ENCODE measurements around the gene LARGE1.

LARGE1 gene

DNA sequence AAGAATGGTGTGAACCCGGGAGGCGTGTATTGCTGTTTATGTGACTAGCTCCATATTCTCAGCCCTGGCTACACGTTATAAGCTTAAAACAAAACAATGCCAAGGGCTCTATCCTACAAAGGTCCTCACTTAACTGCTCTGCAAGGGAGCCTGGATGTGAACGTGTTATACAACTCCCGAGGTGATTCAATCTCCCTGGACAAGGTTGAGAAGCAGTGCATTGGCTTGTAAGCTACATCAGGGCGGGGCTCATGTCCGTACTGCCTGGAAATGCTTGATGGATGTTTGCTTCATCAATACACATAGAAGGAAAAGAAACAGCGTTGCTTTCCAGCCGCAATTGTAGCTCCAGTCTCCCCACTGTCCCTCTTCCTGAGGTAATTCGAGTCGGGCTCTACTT is 605.2 kb downstream of the LARGE1 start:
- no peak for DNase-seq (ENCODE audit: low spot score)

DNA sequence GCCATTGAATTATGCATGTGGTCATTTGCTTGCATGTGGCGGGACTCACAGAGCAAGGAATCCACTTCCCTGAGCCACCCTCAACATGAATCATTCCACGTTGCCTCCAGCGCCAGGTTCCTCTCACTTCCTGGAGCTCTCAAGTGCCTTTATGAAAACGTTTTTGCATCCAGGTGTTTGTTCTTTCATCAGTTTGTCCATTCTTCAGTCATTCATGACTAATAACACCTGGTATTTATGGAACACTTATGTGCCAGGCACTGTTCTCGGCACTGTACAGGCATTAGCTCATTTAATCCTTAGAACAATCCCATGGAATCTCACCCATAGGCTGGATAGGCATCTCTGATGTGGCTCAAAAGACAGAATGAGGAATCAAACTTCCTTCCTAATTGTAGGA is 606.0 kb downstream of the LARGE1 start:
- DNase-seq (ENCODE audit: low spot score): no peak

DNA sequence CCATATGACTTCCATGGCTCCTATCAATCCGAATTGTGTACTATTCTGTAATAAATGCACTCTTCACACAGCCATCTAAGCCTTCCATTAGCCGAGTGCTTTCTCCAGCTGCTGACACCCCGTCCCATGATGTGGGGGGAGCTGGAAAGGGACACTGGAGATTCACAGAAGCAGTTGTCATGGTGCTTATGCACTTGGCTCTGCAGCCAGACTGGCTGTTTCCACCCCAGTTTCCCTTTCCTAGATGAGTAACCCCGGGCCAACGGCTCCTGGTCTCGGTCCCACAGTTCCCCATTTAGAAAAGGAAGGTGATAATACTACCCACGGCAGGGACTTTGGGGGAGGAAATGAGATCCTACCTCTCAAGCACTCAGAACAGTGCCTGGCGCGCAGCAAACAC is 617.2 kb downstream of the LARGE1 start:
- no peak for DNase-seq (ENCODE audit: low spot score)

DNA sequence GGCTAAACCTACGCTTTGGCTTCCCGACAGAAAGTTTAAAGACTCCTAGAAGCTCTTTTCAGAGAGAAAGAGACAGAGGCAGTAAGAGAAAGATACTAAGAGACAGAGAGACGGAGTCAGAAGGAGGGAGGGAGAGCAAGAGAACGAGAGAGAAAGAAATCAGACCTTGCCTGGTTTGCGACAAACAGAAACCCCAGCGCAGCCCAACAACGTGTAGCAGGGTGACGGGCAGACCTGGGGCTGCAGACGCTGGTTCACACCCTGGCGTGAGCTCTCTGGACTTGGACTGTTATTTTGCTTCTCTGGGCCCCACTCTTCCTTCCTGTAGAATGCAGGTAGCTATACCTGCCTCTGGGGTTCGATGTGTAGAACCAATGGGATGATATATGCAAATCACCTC is 617.7 kb downstream of the LARGE1 start:
- DNase-seq (ENCODE audit: low spot score): no peak

DNA sequence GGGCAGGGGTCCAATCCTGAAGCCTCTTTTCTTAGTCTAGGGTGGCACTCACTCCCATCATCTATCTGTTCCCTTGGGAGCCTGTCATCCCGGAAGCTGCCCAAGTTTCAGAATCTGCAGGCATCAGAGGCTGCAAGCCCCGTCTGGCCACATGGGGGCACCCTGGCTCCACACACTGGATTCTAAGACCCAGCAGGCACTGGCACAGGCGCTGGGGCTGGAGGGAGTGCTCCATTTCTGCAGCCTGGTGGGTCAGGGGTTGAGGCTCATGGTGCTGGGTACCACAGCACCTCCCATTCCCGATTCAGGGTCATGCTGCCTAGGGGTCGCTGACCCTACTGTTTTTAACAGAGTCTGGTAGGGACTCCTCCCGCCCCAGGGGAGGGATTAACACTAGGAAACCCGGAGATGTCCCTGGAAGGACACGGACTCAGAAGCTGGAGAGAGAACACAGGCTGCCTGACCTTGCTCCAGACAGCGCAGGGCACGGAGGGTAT is 618.2 kb downstream of the LARGE1 start:
- DNase-seq (ENCODE audit: low spot score): peak; percentile 81

DNA sequence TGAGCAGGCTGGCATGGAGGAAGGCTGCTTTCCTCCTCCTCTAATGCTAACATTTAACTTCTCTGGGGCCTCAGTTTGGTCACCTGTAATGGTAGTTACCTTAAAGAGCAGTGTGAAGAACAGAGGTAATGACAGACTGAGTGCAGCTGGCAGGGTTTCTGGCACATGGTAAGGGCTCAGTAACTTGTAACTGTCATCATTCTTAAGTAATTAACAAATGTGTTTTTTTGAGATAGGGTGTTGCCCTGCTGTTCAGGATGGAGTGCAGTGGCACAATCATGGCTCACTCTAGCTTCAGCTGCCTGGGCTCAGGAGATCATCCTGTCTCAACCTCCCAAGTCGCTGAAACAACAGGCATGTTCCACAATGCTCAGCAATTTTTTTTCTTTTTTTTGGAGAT is 620.1 kb downstream of the LARGE1 start:
- DNase-seq (ENCODE audit: low spot score): no peak

DNA sequence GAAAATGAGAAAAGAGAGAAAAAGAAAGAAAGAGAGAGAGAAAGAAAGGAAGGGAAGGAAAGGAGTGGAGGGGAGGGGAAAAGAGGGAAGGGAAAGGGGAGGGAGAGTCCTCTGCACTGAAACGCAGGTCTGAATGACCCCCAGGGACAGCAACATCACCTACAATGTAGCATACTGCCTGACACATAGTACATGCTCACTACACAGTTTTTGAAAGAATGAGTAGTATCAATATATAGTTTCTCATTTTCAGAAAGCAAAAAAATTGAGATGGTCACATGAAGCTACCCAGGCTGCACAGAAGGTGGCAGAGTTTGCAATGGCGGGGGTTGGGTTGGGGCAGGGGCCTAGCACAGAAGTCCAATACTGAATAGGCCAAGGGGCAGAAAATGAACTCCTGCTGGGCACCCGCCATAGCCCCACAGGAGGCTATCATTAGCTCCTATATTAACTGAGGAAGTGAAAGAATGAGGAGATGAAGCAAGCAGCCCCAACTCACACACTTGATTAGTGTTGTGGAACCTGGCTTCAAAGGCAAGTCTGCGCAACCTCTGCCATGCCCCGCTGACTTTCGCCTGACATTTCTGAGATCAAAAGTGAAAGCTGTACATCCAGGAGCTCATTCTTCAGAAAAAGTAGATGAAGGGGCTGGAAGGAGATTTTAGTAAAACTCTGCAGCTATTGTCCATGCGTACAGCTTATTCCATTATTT is 620.9 kb downstream of the LARGE1 start:
- DNase-seq (ENCODE audit: low spot score): no peak

DNA sequence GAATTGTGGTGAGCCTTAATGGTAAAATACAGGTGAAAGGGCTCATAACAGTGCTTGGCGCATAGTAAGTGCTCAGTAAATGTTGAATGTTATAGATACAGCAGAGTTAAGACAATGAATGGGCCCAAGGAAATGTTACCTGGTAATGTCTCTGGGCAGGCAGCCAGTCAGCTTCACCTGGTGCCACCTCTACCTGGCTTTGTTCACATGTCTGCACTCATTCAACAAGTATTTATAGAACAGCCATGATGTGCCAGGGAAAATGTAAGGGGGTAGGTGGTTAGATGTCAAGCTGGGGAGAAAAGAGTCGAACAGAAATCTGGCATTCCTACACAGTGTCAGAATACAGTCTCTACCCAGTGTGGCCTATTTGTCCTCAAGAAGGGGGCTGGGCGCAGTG is 623.3 kb downstream of the LARGE1 start:
- DNase-seq (ENCODE audit: low spot score): no peak

DNA sequence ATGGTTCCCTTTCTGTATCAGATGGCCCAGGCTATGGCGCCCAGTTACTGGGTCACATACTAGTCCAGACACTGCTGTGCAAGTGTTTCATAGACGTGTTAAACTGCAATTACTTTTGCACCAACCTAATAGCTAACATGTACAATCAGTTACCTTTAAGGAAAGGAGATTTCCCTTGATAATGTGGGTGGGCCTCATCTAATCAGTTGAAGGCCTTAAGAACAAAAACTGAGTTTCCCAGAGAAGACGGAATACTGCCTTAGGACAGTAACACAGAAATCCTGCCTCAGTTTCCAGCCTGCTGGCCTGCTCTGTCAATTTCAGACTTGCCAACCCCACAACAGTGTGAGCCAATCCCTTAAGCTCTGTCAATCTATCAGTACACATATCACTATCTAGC is 632.2 kb downstream of the LARGE1 start:
- no peak for DNase-seq (ENCODE audit: low spot score)

DNA sequence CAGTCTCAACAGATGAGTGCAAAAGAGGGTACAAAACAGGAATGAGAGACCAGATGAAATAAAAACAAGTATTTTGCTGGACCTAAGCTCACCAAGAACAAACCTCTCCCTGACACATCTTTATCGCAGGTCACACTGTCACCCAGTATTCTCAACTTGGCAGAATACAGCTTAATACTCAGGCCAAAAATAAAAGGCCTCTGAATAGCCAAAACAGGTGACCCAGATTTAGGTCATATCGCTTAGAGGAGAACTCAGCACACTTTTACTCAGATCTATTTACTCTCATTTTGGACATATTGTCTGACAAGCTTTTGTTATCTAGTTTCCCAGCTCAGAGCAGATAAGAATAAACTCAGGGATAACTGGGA is 645.2 kb downstream of the LARGE1 start:
- no peak for DNase-seq (ENCODE audit: low spot score)

DNA sequence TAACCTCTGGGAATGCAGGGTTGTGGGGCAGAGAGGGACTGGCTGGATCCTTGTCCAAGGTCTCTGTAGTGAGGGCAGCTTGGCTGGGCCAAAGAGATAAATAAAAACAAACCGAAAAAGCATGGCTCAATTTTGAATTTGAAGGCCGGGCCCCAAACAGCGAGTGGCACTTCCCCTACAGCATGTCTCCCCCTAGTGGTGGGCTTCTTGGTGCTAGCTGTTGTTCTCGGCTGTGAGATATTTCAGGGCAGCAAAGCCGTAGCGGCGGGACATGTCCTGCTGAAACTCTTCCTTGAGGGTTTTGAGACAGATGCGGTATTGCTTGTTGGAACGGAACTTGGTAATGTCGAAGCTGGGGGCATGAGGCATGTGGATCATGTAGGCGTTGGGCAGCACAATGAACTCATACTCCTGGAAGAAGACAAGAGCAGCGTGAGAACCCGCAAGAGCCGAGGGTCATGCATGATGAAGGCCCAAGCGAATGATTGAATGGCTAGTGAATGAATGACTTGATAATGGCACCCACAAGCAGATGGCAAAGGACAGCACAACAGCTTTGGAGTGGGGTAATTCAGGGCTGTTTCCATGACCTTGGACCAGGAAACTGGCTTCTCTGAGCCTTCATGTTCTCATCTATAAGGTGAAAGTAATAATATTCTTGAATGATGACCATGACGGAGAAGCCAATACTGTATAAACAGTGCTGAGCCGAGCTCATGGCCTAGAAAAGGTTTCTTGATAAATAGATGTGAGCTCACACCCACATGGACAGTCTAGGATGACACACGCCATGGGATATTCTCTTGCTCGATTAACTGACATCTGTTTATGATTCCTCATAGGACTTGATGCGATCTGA is 645.8 kb downstream of the LARGE1 start:
- DNase-seq (ENCODE audit: low spot score): peak; percentile 34

DNA sequence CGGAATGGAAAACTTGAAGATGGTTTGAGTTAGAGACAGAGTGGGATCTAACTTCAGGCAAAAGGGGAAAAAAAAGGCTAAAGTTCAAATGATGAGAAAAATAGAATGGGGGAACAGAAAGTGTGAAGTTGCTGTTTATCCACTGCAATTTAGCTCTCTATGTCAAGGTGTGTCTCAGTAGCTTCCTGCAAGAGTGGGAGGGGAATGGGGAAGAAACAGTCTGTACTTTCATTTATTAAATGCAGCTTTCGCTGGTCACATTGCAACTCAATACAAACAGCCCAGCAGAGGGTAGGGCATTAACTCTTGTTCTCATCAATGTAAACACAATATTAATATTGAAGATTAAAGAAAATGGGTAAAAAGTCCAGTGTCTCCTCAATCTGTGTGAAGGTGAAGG is 647.4 kb downstream of the LARGE1 start:
- DNase-seq (ENCODE audit: low spot score): no peak

DNA sequence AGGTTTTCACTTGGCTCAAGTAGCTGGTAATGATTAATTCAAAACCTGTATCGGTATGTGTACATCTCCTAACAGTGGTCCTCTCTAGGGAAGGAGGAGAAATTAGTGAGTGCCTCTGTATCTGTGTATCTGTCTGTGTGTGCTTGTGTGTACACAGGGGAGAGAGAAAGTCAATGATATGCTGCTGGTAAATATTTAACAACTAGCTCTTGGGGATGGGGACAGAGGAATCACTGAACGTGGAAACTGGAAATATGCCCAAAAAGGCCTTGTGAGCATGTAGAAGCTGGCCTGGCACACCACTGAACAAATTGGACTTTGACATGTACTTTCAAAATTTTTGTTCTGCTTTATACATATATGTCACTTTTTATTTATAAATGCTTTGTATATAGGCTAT is 648.1 kb downstream of the LARGE1 start:
- DNase-seq (ENCODE audit: low spot score): peak; percentile 29

DNA sequence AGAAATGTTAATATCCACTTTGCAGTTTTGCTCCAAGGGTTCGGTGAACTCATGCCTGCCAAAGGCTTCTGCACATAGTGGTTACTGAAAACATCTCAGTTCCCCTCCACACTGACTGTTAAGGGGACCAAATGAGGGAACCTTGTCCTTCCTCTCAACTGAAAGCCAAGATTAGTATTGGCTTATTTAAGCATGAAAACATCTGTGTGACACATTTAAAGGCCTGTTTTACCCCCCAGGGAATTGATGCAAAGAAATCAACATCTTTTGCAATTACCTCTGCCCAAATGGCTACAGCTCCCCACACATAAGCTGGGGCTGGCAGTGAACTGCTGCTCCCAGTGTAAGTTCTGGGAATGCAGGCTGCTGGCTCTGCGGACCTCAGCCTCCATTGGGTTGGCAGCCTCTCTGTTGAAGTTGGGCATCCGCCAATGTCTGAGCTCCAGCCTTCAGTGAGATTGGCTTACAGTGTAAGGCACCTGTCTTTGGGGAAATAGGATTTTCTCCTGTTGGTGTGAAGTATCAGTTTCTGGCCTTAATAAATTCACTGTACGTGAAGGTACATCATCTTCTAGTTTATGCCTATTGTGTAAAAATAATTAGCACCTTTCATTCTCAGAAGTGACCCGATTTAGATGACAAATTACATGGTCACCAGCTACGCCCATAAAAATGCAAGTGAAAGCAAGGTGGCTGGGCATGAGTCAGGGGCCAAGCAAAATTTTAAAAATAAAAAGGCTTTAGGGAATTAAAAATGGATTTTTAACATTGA is 648.7 kb downstream of the LARGE1 start:
- no peak for DNase-seq (ENCODE audit: low spot score)

DNA sequence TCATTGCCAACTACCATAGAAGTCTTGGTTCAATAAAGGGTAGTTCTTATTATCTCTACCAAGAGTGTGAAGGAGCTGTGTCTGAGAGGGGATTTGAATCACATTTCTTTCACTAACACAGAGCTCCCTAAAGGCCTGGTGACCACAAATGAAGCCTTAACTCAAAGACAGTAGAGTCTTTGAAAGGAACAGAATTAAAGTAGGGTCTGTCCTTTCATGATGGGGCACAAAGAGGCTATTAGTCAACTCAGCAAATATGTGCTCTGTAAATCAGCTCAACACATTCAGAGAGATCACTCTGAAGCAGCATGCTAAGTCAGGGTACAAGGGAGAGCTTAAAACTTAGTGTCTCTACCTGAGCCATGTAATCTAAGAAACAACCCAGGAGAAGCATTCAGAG is 649.7 kb downstream of the LARGE1 start:
- no peak for DNase-seq (ENCODE audit: low spot score)

DNA sequence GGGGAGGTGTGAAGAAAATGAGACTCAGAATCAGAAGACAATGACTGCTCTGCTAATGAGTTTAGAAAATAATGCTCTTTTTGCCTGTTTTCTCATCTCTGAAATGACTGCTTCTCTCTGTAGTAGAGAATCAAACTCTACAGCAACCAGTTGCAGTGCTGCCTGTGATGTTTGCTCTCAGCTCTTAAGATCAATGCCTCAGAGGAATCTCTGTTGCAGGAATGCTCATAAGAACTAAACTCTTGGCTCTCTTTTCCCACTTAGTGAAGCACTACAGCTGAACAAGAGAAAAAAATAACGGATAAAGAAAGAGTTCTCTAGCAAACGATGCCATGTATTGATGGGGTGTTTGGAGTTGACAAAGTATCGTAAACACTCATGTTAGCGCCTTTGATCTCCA is 658.6 kb downstream of the LARGE1 start:
- no peak for DNase-seq (ENCODE audit: low spot score)

DNA sequence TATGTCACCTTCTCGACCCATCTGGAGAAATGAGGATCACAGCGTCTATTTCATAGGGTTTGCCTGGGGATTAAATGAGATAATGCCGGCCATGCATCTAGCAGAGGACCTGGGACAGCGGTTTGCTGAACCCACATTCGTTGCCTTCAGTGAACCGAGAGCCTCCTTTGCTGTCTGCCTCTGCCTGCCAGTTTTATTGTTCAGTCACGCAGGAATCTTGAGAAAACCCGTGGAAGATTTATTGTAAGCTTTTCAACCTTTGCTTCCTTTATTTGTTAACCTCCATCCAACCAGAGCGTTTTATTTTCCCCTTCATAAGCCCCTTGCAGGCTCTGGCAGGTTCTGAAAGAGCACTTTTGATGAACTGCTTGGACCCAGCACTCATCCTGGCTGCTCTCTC is 659.8 kb downstream of the LARGE1 start:
- DNase-seq (ENCODE audit: low spot score): no peak

DNA sequence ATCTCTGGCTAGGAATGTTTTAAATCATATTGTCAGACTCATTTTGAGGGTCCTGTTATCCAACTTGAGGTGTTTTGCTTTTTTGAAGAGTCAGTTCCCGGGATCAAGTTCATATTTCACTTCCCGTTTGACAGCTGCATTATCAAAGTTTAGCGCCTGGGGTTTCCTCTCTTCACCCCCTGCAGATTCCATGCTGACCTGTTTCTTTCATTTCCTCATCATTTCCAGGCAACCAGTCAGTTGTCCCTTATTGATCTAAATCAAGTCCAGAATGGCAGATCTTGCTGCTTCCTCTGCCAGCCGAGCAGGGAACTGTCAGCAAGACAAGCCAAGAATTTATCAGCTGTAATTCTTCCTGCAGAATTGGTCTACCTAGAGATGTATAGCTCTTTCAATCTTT is 664.5 kb downstream of the LARGE1 start:
- DNase-seq (ENCODE audit: low spot score): no peak

DNA sequence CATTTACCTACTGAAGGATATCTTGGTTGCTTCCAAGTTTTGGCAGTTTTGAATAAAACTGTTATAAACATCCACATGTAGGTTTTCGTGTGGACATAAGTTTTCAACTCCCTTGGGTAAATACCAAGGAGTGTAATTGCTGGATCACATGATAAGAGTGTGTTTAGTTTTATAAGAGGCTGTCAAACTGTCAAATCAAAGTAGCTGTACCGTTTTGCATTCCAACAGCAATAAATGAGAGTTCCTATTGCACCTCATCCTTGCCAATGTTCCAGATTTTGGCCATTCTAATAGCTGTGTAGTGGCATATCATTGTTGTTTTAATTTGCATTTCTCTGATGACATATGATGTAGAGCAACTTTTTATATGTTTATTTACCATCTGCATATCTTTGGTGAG is 671.3 kb downstream of the LARGE1 start:
- no peak for DNase-seq (ENCODE audit: low spot score)

DNA sequence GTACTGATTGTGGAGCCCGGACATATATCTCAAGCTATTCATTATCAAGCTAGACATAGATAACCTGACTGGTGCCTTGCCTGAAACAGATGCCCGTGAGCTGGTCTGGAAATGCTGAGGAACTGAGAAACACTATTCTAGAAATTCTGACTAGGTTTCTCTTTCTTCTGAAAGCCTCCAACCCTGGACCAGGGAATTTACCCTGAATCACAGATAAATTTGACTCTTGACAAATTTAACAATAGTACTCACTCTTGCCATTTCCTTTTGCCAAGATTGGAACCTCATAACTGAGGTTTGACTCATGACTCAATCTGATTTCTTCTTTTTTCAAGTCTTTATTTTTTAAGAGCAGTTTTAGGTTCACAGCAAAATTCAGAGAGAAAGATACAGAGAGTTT is 672.5 kb downstream of the LARGE1 start:
- no peak for DNase-seq (ENCODE audit: low spot score)

DNA sequence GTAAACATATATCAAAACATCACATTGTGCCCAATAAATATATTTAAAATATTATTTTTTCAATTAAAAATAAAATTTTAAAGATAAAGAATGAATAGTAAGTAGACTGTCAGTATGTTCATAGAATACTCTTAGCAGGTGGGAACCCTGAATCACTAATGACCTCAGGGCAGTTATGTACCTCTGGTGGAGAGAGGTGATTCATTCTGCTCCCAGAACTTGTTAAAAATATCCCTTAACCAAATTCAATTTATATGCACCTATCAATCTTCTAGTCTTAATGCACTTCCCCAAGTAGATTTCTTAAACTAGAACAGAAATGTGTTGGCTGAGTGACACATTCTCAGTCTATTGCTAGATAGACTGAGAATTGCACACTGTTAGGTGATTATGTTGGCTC is 678.2 kb downstream of the LARGE1 start:
- no peak for DNase-seq (ENCODE audit: low spot score)

DNA sequence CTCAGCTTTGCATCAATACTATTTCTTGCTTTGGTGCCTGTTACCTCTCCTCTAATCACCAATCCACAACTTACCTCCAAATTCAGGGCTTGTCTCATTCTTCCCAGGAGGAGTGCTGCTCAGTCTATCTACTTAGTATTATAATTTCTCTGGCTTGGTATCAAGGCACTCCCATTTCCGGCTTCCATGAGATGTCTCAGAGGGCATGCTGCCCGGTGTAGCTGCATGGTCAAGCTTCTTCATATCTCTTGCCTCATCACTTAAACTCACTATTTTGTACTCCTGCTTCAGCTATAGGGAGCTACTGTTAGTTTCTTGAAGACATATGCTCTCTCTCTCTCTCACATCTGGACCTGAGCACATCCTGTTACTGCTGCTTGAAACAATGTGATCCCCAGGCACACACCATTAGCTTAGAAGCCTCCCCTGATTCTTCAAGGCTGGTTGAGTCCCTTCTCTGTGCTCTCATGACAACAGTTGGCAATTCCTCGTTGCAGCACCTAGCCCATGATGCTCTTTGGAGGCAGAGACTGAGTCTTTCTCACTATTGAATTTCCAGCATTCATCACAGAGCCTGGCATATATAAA is 679.3 kb downstream of the LARGE1 start:
- DNase-seq (ENCODE audit: low spot score): no peak

All from HuH-7 (cell line).